ENCODE measurements around the gene CCDC92B. TPM values are rescaled to one million over a fixed set of nuclear protein-coding genes. Genes with fewer than 3 reads are reported as not detected.

The CCDC92B gene
- polyA plus RNA-seq, 1 donor from 2014 or later = not detected

DNA sequence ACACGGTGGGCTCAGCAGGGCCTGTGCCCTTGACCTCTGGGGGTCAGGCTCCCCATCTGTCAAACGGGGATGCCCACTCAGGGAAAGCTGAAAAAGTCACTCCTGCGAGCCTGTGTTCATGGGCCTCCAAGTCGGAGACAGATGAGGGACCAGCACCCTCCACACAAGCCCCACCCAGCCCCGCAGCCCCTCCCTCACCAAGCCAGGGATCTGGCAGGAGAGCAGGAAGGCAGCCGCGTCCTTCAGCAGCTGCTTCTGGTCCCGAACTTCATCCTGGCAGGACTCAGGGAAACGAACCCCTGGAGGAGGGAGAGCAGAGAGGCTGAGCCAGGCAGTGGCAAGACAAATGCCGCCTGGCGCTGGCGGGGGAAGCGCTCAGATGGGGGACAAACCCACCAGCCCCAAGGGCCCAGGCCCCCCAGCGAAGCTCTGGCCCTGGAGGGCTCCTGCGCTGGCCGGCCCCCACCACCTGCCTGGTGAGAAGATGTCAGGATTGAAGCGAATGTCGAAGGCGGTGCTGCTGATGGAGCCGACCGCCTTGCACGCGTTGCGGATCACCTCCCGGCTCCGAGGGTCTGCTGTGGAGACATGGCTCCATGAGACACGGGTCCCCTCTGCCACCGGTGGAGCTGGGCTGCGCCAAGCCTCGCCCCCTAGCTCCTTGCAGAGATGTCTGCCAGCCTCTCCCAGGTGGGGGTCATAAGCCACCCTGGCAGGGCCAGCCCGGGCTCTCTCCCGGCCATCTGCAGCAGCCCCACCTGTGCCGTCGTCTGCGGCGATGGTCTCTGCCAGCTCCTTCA is 53.3 kb downstream of the CCDC92B start:
- Mint-ChIP-seq H3K27ac (no peak overlapping the region), H3K36me3 (peaks cover 2% of the 10 kb centered on the region), H3K9me3 (no peaks in the 10 kb centered on the region), H3K4me3 (no peak overlapping the region), H3K4me1 (peaks cover 0 to 2% (median 0%) of the 10 kb centered on the region in 3 donors), H3K27me3 (no peaks in the 10 kb centered on the region)

DNA sequence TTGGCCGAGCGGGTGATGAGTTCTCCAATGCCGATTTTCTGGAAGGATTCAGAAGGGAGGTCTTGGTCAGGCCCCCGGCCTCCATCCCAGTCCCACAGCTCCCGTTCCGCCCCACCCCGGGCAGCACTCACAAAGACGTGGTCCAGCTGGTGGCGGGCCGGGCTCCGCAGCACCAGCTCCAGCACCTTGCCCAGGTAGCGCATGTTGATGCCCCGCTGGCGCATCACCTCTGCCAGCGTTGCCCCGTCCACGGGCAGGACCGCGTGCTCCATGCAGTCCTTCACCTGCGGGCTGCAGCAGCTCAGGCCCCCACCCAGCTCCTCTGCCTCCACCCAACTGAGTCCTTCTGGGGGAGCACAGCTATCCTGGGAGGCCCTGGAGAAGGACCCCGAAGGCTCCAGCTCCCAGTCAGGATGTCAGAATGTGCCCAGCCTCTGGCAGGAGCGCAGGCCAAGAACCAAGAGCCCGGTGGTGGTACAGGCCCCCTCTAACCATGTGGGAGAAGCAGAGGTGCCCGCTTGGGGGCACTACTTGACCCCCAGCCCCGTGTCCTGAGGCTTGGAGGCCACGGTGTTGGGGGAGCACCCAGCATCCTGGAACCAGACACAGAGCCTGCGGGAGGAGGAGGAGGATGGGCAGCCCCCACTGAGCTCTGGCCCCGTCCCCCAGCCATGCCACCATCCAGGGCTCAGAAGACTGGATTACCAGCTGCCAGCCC is 54.0 kb downstream of the CCDC92B start:
- H3K4me3 Mint-ChIP-seq = no peak overlapping the region
- peaks cover 2% of the 10 kb centered on the region for H3K36me3 Mint-ChIP-seq
- no peak overlapping the region for H3K27ac Mint-ChIP-seq
- no peaks in the 10 kb centered on the region for H3K9me3 Mint-ChIP-seq
- H3K4me1 Mint-ChIP-seq = peaks cover 0 to 2% (median 0%) of the 10 kb centered on the region in 3 donors
- no peaks in the 10 kb centered on the region for H3K27me3 Mint-ChIP-seq

DNA sequence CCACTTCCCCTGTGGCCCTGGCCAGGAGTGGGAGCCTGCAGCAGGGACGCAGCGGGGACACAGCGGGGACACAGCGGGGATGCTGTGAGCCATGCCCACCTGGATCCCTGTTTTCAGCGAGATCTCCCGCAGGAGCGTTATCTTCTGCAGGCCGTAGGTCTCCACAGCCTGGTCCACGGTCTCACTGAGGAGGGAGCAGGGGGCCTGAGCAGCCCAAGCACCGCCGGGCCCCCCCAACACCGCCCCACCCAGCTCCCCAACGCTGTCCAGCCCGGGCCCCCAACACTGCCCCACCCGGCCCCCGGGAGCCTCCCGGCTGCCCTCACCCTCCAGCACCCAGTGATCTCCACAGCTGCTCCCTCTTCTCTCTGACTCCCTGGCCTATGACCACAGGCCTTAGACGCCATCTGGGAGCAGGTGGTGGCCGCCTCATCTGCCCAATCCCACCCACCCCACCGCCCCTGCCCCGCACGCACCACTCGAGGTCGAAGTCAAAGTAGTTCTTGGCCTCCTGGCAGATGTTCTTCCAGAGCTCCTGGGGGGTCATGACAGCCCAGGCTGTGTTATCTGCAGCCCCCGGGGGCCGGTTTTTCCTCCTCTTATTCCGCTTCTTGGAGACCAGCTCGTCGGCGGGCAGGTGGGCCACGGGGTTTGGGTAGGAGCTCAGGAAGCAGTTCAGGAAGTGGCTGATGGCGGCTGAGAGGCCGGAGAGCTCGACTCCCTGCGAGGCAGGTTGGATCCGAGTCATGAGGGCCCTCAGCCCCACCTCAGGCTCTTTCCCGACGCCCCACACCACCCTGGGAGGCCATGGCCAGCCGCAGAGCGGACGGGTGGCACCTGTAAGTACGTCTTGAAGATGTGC is 54.8 kb downstream of the CCDC92B start:
- no peak overlapping the region for H3K4me3 Mint-ChIP-seq

DNA sequence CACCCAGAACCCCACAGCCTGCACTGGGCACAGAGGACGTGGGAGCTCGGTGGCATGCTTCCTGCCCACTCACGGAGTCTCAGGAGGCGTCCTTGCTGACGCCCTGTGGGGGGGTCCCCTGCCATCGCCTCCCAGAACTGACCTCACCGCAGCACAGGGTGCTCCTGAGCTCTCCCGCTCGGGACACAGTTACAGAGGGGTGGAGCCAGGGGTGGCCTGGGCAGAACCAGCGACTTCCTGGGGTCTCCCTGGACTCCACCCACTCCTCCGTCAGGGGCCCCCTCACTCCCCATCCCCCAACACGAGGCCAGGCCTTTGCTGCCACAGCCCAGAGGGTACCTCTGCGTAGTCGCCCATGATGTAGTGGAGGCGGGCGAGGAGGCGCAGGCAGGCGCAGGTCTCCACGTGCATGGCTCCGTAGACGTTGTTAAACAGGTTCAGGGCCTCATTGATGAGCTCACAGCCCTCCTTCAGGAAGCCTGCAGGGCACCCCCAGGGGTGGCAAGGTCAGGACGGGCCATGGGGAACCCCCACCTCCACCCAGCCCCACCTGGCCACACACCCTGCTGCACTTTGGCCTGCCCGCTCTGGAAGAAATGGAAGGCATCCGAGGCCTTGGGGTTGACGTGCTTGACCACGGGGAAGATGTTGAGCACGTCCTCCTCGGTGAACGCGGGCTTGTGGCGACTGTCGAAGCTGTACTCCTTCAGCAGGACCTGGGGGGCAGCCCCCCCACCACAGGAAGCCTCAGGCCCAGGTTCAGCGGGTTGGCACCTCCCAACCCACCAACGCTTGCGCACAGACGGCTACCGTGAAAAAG is 55.7 kb downstream of the CCDC92B start:
- H3K36me3 Mint-ChIP-seq = peaks cover 2% of the 10 kb centered on the region
- H3K4me1 Mint-ChIP-seq = peaks cover 0 to 5% (median 5%) of the 10 kb centered on the region in 3 donors
- H3K27me3 Mint-ChIP-seq = no peaks in the 10 kb centered on the region
- no peak overlapping the region for H3K27ac Mint-ChIP-seq
- H3K9me3 Mint-ChIP-seq = no peaks in the 10 kb centered on the region
- H3K4me3 Mint-ChIP-seq = no peak overlapping the region

More for the DNA sequence above, 54.8 kb downstream of the CCDC92B start:
- Mint-ChIP-seq H3K36me3 (no peaks in the 10 kb centered on the region), H3K27ac (no peak overlapping the region), H3K27me3 (no peaks in the 10 kb centered on the region), H3K4me1 (peaks cover 0 to 2% (median 0%) of the 10 kb centered on the region in 3 donors), H3K9me3 (no peaks in the 10 kb centered on the region)

DNA sequence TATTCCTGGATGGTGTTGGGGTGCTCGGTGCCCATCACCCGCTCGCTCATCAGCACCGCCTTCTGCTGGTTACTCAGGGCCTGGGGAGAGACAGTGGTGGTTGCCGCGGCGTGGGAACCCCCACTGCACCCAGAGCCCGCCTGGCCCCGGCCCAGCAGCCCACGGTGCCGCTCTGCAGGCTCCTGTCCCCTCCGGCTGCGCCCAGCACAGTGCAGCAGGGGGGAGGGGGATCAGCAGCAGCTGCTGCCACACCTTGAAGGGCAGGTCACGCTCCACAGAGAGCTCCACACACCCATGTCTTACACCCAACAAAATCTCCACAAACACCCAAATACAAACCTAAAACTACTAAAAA is 56.7 kb downstream of the CCDC92B start:
- peaks cover 0 to 9% (median 5%) of the 10 kb centered on the region in 3 donors for H3K4me1 Mint-ChIP-seq
- no peaks in the 10 kb centered on the region for H3K9me3 Mint-ChIP-seq
- no peaks in the 10 kb centered on the region for H3K27me3 Mint-ChIP-seq
- peaks cover 2% of the 10 kb centered on the region for H3K36me3 Mint-ChIP-seq
- H3K4me3 Mint-ChIP-seq = no peak overlapping the region
- H3K27ac Mint-ChIP-seq = no peak overlapping the region

DNA sequence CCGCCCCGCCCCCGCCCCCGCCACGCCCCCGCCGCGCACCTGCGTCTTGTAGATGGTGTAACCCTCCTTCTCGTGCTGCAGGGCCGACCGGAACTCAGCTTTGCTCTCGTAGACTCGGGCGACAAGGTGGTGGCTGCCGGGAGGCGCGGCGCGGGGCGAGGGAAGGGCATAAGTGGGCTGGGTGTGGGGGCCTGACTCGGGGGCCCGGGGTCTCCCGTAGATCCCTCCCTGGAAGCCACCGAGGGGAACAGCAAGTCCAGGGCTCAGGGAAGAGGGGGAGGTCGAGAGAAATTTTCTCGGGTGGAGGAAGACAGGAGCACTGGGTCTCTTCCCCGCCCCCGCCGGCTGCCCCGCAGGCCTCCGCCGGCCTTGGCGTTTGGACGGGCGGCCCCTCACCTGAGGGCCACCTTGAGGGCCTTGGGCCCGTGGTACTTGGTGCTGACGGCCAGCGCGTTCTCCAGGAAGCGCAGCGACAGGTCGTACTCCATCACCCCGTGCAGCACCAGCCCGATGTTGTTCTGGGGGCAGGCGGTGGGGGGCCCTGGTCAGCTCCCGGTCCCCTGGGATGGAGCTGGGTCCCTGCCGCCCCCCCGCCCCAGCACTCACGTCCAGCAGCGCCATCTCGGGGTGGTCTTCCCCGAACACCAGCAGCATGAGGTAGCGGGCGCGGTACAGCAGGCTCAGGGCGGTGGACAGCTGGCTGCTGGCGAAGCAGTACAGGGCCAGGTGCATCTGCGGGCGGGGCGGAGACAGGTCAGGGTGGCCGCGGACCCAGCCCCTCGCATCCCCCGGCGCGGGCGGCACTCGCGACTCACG is 57.3 kb downstream of the CCDC92B start:
- H3K27me3 Mint-ChIP-seq = no peaks in the 10 kb centered on the region
- peaks cover 0 to 11% (median 8%) of the 10 kb centered on the region in 3 donors for H3K4me1 Mint-ChIP-seq
- H3K27ac Mint-ChIP-seq = peak overlapping the region in 1 of 3 donors; percentile 76
- no peak overlapping the region for H3K4me3 Mint-ChIP-seq
- peaks cover 2% of the 10 kb centered on the region for H3K36me3 Mint-ChIP-seq
- no peaks in the 10 kb centered on the region for H3K9me3 Mint-ChIP-seq

DNA sequence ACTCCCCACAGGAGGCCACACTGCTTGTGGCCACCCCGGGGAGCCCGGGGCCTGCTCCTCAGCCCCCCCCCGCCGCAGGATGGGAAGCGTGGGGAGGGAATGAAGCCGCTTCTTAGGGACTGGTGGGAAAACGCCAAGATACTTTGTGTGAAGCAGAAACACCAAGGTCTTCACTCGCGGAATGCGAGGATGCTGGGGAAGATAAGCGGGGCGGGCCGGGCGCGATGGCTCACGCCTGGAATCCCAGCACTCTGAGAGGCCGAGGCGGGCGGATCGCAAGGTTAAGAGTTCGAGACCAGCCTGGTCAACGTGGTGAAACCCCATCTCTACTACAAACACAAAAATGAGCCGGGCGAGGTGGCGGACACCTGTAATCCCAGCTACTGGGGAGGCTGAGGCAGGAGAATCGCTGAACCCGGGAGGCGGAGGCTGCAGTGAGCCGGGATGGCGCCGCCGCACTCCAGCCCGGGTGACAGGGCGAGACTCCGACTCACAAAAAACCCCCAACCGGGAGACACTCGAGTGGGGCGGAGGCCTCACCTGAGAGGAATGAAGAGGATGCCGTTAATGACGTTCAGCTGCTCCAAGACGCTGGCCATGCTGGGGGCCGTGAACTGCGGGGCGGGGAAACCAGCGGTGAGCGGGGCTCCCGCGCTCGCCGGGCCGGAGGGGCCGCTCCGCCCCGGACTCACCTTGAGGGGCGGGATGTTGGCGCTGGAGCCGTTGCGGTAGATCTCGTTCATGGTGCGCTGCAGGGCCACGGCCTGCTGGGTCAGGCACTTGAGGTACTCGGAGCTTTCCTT is 58.2 kb downstream of the CCDC92B start:
- Mint-ChIP-seq H3K27me3 (no peaks in the 10 kb centered on the region), H3K4me3 (no peak overlapping the region), H3K27ac (no peak overlapping the region), H3K9me3 (no peaks in the 10 kb centered on the region), H3K4me1 (peaks cover 0 to 11% (median 8%) of the 10 kb centered on the region in 3 donors), H3K36me3 (peaks cover 2% of the 10 kb centered on the region)

DNA sequence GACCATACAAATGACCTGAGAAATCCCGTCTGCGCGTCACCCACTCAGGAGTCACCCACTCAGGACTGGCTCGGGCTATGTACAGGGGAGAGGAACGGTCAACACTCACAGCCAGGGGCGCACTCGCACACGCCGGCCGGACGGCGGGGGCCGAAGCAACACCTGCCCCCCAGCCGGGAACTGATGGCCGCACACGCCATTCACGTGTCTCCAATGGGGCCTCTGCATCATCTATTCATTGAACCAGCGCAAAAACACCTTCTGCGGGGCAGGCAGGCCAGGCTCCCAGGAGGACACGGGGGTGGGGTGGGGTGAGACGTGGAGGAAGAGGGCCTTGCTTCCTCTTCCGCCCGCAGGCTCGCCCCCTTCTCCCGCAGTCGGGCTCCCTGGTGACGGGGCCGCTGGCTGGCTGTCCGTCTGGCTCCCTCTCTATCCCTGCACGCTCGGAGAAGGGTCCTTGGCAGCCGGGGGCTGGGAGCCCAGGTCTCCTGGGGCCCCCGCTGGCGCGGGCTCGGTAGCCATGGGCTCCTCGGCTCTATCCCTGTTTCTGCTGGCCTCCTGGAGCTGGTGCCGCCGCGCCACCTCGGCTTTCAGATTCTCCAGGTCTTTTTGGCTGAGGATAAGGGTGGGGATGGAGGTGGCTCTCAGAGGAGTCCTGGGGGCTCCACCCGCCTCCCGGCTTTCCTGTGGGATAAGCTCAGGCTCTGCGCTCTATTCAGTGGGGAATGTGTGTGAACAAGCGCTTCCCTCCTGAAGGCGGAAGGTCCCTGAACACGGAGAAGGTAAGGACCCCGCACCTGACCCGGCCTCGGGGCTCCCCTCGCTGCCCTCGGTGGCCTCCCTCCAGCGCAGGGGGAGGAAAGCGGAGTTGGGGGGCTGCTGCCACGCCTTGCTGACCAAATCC is 59.0 kb downstream of the CCDC92B start:
- Mint-ChIP-seq H3K27me3 (no peaks in the 10 kb centered on the region), H3K4me1 (peaks cover 0 to 11% (median 8%) of the 10 kb centered on the region in 3 donors), H3K27ac (no peak overlapping the region), H3K36me3 (peaks cover 2% of the 10 kb centered on the region), H3K4me3 (no peak overlapping the region), H3K9me3 (no peaks in the 10 kb centered on the region)

DNA sequence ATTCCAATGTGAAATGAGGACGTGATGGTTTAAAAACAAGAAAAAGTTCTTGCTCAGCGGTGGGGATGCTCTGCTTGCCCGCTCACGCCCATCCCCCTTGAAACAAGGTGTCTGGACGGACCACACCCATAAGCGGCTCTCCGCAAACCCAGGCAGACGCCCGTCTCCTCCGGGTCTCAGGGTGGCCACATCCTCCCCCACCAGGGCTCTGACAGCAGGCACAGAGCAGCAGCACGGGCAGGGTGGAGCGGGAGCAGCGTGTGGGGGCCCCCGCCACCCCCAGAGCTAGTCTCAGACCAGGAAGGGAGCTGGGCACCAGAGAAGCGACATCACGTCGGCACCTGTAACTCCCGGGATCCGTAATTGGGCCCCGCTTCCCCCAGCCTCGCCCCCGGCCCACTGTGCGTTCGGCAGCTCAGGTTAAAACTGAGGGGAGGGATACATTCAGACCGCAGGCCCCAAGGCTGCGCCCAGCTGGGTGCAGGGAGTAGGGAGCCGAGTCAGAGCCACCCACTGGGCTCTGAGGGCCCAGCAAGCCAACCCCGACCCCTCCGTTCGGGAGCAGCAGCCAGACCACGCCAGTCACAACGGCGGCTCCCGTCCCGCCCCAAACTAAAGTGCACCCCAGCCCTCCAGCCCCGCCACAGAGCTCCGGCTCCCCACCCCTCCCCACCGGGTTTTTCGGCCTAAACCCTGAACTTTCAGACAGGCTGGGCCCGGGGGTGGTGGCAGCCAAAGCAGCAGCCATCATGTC is 59.9 kb downstream of the CCDC92B start:
- Mint-ChIP-seq H3K4me1 (peaks cover 0 to 11% (median 8%) of the 10 kb centered on the region in 3 donors), H3K4me3 (peak overlapping the region in 1 of 4 donors; percentile 61), H3K36me3 (peaks cover 2% of the 10 kb centered on the region), H3K27ac (peak overlapping the region in 2 of 3 donors; percentile 84 to 88), H3K9me3 (no peaks in the 10 kb centered on the region), H3K27me3 (no peaks in the 10 kb centered on the region)

DNA sequence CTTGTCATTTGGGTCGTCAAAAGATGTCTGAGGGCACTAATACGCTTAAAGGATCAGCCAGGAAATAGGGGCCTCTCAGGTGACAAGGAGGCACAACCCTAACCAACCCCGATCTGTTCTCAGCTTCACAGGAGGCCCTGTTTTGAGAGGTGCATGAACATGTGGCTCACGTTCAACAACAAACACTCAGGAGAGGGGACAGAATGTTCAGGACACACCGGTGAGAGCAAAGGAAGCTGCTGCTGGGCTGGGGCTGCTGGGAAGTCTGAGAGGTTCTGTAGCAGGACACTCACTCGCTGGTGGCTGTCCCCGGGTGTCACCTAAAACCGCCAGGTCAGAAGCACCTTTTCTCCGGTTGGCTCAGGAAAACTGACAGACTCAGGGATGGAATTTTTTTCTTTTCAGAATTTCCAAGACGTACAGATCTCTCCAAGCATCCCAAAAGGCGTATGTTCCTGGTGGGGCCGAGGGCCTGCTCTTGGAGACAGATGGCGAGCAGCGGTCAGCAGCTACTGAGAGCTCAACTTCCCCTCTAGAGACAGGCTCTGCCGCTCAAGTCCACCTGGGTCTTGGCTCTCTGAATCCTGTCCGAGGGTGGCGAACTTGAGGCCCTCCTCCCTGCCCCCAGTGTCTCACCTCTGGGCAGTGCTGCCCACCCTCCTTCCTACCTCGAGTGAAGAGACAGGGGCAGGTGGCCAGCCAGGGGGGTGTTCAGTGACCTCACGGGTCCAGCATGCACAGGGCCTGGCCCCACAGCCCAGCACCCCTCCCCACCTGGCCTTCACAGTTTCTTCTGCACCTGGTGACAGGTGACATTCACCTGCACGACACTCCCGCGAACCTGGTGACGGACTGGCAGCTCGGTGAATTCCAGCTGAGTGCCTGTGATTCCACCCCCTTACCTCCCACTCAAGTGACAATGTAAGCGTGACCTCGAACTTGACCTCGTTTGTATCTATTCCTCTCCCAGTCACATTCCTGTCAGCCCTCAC is 60.8 kb downstream of the CCDC92B start:
- H3K27me3 Mint-ChIP-seq = no peaks in the 10 kb centered on the region
- no peaks in the 10 kb centered on the region for H3K9me3 Mint-ChIP-seq
- peaks cover 2% of the 10 kb centered on the region for H3K36me3 Mint-ChIP-seq
- peak overlapping the region in 2 of 3 donors; percentile 84 to 88 for H3K27ac Mint-ChIP-seq
- H3K4me1 Mint-ChIP-seq = peaks cover 0 to 11% (median 8%) of the 10 kb centered on the region in 3 donors
- peak overlapping the region in 1 of 4 donors; percentile 61 for H3K4me3 Mint-ChIP-seq

DNA sequence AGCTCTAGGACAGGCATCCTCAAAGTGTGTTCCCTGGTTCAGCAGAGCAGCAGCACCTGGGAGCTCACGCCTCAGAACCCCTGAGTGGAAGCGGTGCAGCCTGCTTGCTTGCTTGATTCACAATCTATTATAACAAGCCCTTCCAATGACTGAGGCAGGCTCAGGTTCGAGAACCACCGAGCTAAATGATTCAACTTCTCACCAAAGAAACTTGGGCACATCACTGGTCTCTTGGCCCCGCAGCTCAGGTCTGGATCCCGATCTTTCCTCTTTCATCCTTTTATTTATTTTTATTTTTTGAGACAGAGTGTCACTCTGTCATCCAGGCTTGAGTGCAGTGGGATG is 62.4 kb downstream of the CCDC92B start:
- Mint-ChIP-seq H3K4me3 (peak overlapping the region in 1 of 4 donors; percentile 27), H3K27me3 (no peaks in the 10 kb centered on the region), H3K27ac (peak overlapping the region; percentile 45 to 81 (median 63)), H3K9me3 (no peaks in the 10 kb centered on the region), H3K4me1 (peaks cover 0 to 11% (median 6%) of the 10 kb centered on the region in 3 donors), H3K36me3 (peaks cover 2% of the 10 kb centered on the region)

All from IgD-negative memory B cell (primary cell).